ENCODE data around the gene MMP28.

DNA sequence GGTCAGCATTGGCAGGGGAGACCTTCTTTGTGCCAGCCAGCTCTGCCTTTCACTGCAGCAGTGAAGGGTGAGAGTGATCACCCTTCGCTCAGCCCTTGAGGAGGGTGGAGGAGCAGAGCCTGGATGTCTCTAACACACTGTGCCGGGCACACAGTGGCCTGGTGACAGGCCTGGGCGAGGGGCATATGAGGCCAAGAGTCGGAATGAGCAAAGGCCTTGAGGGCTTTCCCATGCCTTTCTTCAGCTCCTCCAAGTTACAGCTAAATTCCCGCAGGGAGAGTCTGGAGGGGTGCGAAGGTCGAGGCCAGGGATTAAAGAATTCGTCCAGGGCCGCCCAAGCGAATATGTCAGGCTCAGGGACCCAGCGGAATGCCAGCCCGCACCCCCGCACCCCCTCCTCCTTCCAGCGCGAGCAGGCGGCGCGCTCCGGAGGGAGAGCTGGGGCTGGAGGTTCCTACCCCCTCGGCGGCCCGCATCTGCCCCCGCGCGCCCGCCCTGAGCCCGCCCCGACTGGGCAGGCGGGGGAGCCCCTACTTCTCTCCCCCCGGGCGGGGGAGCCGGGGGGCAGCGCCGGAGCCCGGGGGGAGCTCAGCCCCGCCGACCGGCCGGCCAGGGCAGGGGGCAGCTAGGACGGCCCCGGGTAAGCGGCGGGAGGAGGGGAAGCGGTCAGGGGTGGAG, 64.1 kb downstream of the MMP28 start, which contains the start of gene RASL10B:
- TF ChIP-seq POLR2A (IDR thresholded peaks at IDR 0.05; ENCODE audit: low read depth), result no peak
- no peak for TF ChIP-seq CTCF (IDR thresholded peaks at IDR 0.05)
- TF ChIP-seq EP300 (IDR thresholded peaks at IDR 0.05), result no peak
- peak in 1 of 2 donors; percentile 51 for TF ChIP-seq POLR2AphosphoS5 (IDR thresholded peaks at IDR 0.05)
